ENCODE results near the gene MADD. TPM values are rescaled to one million over a fixed set of nuclear protein-coding genes. Genes with fewer than 3 reads are reported as not detected.

Gene MADD
- polyA plus RNA-seq, 1 donor from 2014 or later: 66.9 TPM

- no peak overlapping the region for H3K4me3 ChIP-seq (ENCODE audit: low read length)
- no peak overlapping the region for H3K4me2 ChIP-seq (ENCODE audit: low read length)
- no peaks in the 10 kb centered on the region for H3F3A ChIP-seq (ENCODE audit: insufficient read depth, low read length, poor library complexity, severe bottlenecking)
- H3K27ac ChIP-seq (ENCODE audit: low read length): no peak overlapping the region
- H3K9ac ChIP-seq (ENCODE audit: low read length): no peak overlapping the region
- H3K36me3 ChIP-seq (ENCODE audit: insufficient read depth, low read length): no peaks in the 10 kb centered on the region
- no peaks in the 10 kb centered on the region for H3K27me3 ChIP-seq (ENCODE audit: insufficient read depth, low read depth, low read length)
- H2AFZ ChIP-seq (ENCODE audit: low read depth, low read length): no peak overlapping the region
- H3K9me3 ChIP-seq (ENCODE audit: low read length): no peaks in the 10 kb centered on the region
- TF ChIP-seq POLR2AphosphoS5 (IDR thresholded peaks at IDR 0.05): no peak
- H3K9me2 ChIP-seq (ENCODE audit: insufficient read depth, low read length): no peaks in the 10 kb centered on the region
- no peaks in the 10 kb centered on the region for H3K79me2 ChIP-seq (replicated peaks; ENCODE audit: insufficient read depth, low read length)
- H4K20me1 ChIP-seq (ENCODE audit: insufficient read depth): no peaks in the 10 kb centered on the region
These were observed 99.7 kb downstream of the MADD start for GRCh38 chr11:47369676-47370075.

GRCh38 chr11:47372422-47372821 is 102.5 kb downstream of the MADD start:
- Histone ChIP-seq H3K79me2 (replicated peaks; ENCODE audit: insufficient read depth, low read length) (no peaks in the 10 kb centered on the region), H3K4me3 (ENCODE audit: low read length) (no peak overlapping the region), H2AFZ (ENCODE audit: low read depth, low read length) (no peak overlapping the region), H3F3A (ENCODE audit: insufficient read depth, low read length, poor library complexity, severe bottlenecking) (no peaks in the 10 kb centered on the region), H3K27me3 (ENCODE audit: insufficient read depth, low read depth, low read length) (no peaks in the 10 kb centered on the region), H3K36me3 (ENCODE audit: insufficient read depth, low read length) (no peaks in the 10 kb centered on the region), H3K9me3 (ENCODE audit: low read length) (no peaks in the 10 kb centered on the region), H3K9ac (ENCODE audit: low read length) (no peak overlapping the region), H4K20me1 (ENCODE audit: insufficient read depth) (no peaks in the 10 kb centered on the region), H3K4me2 (ENCODE audit: low read length) (no peak overlapping the region), H3K27ac (ENCODE audit: low read length) (no peak overlapping the region), H3K9me2 (ENCODE audit: insufficient read depth, low read length) (no peaks in the 10 kb centered on the region)
- TF ChIP-seq REST (IDR thresholded peaks at IDR 0.05; ENCODE audit: borderline replicate concordance) (no peak), RAD21 (conservative IDR thresholded peaks at IDR 0.05) (no peak), POLR2AphosphoS5 (IDR thresholded peaks at IDR 0.05) (no peak), EP300 (conservative IDR thresholded peaks at IDR 0.05; ENCODE audit: poor library complexity, severe bottlenecking) (no peak), CTCF (IDR thresholded peaks at IDR 0.05; ENCODE audit: poor library complexity, severe bottlenecking) (no peak), EZH2 (IDR thresholded peaks at IDR 0.05; ENCODE audit: borderline replicate concordance, insufficient read depth, low read length, poor library complexity, severe bottlenecking) (no peak), TAF1 (IDR thresholded peaks at IDR 0.05; ENCODE audit: low read depth) (no peak), MXI1 (conservative IDR thresholded peaks at IDR 0.05; ENCODE audit: poor library complexity, severe bottlenecking) (no peak)
